ENCODE measurements around the gene FARS2.

The FARS2 gene

DNA sequence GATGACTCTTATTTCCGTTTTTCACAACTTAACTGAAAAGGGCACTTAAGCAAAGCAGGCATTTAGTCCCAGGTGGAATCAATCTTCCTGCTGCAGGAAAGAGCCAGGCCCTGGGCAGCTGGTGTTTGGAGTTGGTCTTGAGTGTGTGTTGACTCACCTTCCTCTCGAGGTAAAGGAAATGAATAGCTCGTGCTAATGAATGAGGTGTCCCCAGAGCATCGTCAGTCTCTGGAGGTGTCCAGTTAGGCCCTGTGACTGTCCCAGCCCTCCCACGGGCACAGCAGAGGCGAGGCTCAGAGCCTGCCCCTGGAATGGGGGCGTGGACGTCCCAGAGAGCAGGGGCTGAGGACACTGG lies 467.7 kb downstream of the FARS2 start:
- DNase-seq (ENCODE audit: low read depth) = no peak

DNA sequence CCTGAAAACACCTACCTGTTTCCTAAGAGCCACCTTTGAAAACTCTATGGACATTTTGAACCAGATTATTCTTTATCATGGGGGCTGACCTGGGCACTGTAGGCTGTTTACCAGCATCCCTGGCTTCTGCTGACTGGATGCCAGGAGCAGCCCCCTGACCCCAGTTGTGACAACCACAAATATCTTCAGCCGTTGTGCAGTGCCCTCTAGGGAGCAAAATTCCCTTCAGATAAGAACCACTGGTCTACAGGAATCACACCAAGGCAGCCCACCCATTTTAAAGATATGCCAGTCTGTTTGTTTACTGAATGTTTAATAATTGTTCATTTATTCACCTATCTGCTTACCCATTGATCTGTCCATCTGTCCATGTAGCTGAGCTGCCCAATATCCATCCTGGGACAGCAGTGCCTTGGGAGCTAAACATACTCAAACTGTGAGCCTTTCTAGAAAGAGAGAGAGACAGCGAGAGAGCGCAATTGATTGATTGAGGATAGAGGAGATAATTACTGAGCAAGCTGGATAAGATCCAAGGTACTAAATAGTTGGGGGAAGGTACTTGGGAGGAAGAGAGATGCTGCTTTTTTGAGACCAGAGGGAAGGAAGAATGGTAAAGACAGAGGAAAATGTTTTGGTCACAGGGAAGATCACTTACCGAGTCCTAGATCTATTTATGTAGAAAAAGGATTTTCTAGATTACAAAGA lies 468.7 kb downstream of the FARS2 start:
- DNase-seq (ENCODE audit: low read depth) = no peak

DNA sequence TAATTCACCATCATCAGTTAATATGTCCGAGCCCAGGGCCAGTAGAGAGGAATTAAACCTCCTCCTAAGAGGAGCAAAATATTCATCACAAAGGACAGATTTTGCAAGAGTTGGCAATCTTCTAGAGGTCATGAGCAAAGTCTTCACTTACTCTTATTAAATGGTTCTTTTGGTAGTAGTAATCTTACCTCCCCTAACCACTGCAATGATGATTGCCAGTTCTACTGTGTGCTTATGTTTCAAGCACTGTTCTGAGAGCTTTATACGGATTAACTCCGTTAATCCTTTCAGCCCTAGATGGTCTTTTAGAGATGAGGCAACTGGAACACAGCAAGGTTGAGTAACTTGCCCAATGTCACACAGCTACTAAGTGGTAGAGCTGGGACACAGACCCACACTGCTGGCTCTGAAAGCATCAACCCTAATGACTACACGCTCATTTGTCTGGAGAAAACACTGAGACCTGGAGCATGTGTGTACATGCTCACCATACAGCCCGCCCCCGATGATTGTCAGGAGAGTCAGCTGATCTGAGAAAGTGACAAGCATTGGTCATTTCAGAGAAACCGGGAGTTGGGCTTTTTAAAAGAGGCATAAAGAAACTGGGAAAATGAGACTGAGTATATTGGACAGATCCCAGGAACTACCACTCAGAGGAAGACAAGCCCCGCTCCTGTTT lies 469.4 kb downstream of the FARS2 start:
- no peak for DNase-seq (ENCODE audit: low read depth)

DNA sequence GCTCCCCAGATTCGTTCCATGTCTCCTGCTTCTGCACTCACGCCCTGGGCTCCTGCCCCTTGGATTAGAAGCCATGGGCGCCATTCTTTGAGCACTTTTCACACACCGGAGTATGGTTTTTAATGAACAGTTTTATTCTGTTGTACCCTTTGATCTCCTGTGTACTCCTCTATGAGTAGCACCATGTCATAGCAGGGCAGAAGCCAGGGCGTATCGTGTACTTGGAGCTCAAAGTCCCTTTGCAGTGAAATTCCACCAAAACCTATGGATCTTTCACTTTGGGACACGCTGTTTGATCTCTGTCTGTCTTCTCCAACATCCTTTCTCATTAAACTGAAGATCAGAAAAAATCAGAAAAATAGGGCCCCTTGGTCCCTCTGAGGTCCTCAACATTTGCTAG lies 470.1 kb downstream of the FARS2 start:
- no peak for DNase-seq (ENCODE audit: low read depth)

DNA sequence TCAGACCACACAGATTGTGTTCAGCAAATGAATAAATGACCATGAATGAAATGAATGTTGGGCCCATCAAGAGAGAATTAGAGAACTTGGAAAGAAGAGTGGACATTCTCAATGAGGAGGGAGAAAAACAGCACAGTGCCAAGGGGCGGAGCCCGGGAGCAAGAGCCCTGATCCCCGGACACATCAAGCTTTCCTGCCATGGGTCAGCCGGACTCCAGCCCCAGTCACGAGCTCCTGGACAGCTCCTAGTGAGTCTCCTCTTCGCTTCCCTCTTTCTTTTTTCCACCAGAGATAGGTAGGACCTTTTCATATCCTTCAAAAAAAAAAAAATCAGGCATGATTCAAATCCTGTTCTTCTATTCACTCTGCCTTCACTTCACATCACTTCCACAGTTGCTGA lies 471.2 kb downstream of the FARS2 start:
- DNase-seq (ENCODE audit: low read depth) = no peak

DNA sequence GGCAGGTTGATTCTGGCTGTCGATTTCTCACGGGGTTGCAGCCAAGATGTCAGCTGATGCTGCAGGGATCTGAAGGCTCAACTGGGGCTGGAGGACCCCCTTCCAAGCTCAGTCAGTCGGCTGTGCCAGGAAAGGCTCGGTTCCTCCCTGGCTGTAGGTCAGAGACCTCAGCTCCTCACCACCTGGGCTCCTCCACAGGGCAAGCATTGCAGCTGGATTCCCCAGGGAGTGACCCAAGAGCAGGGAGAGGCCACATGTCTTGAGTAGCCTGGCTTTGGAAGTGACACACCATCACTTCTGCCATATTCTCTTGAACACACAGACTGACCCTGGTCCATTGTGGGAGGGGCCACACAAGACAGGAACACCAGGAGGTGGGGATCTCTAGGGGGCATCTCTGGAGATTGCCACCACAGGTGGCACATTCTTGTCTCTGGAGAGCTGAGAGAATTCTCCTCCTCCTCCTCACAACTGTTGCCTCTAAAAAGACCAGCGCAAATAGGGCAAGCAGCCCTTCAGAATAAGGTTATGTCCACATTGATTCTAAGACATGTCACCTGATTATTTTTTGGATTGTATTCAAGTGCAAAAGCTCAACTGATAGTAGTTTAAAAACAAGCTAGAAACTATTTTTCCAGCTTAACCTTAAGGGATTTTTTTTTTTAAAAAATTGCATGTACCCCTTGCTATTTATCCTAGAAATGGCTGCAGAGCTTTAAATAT lies 474.9 kb downstream of the FARS2 start:
- no peak for DNase-seq (ENCODE audit: low read depth)

DNA sequence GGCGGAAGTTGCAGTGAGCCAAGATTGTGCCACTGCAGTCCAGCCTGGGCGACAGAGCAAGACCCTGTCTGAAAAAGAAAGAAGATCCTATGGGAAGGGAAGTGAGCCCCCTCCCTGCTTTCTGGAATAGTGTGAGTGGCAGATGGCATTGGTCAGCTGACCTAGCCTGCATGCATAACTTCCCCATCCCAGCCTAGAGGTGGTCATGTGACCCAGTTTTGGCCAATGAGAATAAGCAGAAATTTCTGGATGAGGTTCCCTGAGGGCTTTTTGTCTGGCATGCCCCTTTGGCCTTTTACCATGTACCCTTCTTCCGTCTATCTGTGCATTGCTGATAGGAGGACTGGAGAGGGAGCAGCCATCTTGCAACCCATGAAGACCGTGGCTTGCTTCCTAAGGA lies 476.1 kb downstream of the FARS2 start:
- no peak for DNase-seq (ENCODE audit: low read depth)

DNA sequence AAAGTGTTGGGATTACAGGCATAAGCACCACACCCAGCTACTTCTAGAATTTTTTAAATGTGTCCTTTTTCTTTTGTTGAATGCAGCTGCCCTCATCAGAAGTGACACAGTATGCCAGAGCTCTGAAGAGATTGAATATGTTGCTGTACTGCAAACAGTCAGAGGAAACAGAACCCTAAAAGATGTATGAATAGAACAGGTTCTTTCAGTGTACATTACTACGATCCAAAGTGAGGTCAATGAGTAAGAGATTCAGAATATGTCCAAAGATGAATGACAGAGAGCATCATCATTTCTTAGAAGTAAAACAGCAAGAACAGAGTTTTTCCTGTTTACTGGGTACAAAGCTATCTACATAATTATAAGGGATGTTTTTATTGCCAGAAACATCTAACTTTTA lies 476.9 kb downstream of the FARS2 start:
- no peak for DNase-seq (ENCODE audit: low read depth)

DNA sequence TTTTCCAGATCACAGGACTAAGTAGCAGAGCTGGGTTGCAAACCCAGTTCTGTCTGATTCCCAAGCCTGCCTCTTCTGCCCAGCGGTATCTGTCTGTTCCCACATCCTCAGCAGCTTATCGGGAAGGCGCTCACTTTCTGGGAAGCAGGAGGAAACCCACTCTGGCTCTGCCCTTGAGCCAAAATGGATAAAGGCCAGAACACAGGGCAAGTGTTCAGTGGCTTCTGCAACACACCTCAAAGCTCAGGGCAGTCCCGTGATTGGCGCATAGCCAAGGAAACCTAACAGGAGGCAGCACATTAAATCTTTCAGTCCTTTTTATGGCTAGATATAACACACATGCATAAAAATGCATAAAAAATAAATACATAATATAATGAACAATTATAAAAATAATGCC lies 483.2 kb downstream of the FARS2 start:
- no peak for DNase-seq (ENCODE audit: low read depth)

DNA sequence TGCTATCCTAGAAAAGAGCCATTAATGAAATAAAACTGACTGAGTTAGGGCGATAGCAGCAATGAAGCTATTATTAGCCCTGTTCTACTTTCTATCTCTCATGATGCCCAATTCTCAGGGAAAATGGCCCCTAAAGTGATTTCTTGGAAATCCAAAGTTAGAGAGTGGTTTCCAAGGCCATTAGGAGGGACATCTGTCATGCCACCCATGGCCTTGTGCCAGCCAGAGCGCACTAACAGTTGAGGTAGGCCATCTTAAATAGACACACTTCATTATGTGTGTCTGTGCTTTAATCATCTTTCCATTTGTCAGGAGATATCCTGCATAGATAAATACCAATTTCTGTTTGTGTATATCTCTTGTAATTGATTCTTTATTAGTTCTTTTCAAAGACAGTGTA lies 483.8 kb downstream of the FARS2 start:
- no peak for DNase-seq (ENCODE audit: low read depth)

DNA sequence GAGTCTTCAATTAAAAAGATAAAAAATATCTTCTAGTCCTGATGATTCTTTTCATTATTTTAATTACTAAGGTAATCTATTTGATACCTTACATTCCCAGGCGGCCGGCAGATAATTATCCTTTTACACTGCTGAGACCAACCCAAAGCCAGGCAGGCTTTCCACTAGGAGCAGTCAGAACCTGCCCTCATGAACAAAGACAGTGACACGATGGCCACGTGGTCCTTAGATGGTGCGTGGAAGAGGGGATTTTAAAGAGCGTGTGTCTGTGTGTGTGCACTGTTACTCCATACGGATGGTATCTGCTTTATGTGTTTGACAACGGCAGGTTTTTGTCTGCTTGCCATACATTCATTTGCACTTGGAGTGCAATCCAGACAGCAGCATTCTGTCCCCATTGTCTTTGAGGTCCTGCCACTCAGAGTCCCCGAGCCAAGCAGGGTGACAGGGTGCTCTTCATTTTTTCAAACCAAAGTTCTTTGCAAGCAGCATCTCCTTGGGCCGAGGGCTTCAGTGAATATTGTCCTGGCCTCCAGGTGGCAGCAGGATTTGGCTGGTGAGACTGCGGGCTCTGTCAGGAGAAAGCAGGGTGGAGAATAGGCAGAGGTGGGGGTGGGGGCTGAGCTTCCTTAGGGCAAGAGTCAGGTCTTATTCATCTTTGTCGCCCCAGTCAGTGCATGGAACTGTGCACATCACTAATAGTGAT lies 484.9 kb downstream of the FARS2 start:
- no peak for DNase-seq (ENCODE audit: low read depth)

DNA sequence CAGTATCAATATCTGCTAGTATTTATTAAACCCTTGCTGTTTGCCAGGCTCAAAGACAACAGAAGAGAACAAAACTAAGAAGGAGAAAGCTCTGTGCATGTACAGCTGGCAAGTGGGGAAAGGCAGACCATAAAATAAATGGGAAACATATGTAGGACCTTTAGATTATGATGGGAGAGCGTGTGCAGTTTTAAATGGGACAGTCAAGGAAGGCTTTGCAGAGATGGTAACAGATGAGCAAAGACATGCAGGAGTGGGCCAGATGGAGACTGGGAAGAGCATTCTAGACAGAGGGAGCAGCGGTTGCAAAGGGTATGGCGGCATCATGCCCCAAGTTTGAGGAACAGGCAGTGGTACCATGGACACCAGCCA lies 485.4 kb downstream of the FARS2 start:
- DNase-seq (ENCODE audit: low read depth) = no peak

DNA sequence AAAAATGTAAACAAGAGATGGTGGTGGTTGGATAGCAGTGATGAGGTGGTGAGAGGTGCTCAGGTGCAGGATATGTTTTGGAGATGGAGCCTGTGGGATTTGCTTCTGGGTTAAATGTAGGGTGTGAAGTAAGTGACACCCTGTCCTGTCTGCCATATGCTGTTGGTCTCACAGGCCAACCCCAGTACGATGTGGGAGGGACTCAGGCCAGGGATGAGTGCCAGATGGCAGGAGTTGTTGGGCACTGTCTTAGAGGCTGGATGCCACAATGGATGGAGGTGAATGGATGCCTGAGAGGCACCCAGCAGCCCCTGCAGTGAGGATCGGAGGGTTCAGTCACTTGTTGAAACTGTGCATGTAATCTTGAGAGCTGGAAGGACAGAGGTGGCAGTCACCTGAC lies 486.1 kb downstream of the FARS2 start:
- no peak for DNase-seq (ENCODE audit: low read depth)

DNA sequence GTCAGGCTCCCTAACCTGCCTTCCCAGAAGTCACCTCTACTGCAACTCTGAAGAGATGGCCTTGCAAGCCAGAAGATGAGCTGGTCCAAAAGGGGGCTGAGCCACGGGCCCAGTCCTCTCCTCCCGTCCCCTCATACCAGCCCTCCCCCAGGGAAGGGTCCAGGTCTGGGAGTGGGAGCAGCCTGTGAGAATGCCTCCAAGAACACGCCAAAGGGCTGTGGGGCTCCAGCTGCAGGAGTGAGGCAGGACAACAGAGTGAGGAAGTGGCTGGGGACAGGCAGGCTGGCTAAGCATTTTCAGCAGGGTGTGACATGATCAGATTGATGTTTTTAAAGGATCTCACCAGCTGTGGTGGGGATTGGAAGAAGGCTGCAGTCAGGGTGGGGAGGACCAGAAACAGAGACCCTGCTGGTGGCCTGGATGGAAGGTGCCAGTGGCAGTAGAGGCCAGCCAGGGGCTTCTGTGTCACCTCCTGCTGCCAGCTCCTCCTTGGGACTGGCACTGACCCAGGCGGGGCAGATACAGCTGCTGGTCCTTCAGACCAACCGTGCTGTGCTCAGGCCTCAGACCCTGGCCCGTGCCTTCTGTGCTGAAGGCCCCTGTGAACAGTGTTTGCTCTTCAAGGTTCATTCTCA lies 487.8 kb downstream of the FARS2 start:
- DNase-seq (ENCODE audit: low read depth) = no peak

DNA sequence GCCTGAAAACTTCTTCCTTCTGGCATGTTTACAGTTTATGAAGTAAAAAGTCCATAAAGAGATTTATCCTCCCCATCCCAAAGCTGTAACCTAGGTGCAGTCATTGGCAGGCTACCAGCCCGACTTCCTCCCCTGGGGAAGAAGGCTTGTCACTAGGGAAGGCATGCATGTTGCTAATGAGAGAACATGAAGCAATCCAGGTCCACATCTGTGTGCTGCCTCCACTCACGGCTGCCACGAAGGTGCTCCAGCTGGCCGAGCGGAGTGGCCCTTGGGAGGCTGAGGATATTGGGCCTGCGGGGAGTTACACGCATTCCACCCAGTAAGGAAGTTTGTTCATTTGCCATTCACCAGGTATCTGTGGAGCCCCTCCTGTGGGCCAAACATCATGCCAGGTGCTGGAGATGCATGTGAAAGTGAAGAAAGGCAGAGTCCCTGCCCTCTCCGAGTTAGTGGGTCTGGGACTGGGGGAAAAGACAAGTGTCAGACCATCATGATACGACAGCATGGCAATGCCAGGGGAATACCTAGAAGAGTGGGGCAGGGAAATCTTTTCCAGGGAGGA lies 488.4 kb downstream of the FARS2 start:
- no peak for DNase-seq (ENCODE audit: low read depth)

DNA sequence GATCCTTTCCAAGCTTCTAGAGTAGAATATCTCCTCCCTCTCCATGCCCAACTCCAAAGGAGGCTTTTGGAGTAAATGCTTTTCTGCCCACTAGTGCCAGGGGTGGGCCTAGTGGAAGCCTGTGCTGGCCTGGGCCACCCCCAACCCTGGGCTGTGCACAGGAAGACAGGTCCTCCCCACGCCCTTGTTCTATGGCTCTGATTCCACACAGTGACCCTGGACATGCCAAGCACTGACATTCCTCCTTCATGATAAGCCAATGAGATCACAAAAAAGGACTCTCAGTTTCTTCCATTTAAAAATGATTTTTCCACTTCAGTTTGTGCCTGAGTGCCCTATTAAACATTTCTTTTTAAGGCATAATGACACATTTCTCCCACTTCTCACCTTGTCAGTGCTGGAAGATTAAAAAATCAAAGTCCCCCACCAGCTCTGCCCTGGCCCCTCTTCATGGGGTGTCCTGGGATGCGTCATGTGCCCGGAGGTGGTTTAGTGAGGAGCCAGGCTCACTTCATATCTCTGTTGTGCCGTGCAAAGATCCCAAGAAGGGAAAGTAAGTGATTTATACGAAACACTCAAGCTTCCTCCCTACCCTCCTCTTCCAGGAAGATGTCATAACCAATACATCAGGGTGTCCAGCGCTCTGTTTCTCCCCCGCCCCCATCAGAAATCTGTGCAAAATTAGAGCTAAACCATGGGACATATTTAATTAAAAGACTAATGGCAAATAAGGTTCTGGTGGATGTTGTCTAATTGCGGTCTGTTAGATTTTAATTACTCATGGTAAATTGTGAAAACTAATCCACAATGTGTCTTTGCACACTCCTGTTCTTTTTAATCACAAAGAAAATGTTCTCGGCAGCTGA lies 490.4 kb downstream of the FARS2 start:
- no peak for DNase-seq (ENCODE audit: low read depth)

DNA sequence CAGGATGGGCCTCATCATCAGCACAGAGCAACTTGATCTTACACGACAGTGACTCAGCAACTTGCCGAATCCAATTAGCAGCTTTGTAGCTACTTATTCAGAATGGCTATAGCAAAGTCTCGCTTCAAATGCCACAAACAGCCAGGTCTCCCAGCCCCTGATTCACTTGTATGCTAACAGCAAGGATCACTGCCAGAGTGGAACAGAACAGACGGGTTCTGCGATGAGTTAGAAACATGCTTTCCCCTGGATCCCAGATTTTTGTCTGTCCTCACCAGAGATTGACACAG lies 491.0 kb downstream of the FARS2 start:
- no peak for DNase-seq (ENCODE audit: low read depth)

DNA sequence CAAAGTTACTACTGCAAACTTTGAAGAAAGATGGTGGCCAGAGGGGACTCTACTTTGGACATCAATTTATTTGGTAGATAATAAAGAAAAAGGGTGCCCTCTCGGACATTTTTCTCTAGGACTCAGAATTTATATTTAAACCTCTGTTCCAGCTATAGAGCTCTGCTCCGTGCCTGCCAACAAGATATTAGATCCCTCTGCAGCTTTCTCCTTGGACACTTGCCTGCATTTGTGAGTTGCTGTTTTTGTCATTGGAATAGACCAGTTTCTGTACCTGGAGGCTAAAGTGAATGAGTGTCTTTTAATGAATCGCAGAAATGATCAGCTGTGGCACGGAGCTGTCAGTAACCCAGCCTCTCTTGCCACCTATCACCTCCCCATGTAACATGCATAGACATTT lies 491.9 kb downstream of the FARS2 start:
- DNase-seq (ENCODE audit: low read depth) = no peak

DNA sequence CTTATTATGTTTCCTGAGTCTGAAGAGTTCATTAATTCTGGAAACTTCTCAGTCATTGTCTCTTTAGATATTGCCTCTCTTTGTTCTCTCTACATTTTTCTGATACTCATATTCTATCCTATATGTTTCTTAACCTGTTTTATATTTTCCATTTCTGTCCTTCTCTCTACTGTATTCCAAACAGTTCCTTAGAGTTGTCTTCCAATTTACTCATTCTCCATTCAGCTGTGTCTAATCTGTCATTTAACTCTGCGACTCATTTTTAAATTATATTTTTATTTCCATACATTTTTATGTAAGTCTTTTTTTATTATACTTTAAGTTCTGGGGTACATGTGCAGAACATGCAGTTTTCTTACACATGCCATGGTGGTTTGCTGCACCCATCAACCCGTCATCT lies 493.6 kb downstream of the FARS2 start:
- DNase-seq (ENCODE audit: low read depth) = no peak

DNA sequence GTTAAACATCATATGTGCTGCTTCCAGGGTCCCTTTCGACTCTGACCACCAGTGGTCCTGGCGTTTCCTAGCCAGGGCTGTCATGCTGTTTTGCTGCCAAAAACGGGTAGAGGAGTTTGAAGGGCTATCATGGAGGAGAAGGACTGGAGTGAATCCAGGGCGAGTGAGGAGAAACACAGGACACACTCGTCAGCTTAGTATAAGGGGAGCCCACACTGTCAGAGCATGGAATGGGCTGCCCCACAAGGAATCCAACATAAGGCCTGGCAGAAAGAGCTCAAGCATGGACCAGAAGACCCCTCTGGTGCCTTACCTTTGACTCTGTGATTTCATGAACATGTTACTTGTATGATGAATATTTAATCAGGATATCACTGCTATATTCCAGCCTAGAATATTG lies 498.3 kb downstream of the FARS2 start:
- DNase-seq (ENCODE audit: low read depth) = no peak

DNA sequence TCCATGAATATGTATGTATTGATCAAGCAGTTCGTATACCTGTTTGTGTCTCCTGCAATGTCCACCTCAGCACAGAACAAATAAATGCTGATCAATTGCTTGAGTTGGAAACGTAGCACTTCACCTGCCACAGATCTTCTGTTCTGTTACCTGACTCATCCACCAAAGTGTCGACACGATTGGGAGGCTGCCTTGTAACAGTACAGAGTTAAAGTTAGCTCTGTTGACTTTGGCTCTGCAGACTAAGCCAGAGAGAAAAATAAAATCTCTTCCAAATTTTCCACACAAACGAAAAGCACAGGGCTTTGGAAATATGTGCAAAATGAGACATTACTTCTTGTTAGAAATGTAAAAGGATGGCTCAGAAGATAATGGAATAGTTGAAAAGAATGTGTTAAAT lies 500.1 kb downstream of the FARS2 start:
- no peak for DNase-seq (ENCODE audit: low read depth)
